HEK293T (cell line): ENCODE data around the gene TRPM2.

Experiments used
- CTCF ChIA-PET: fragments of 350-600 bp; formaldehyde crosslinking; extraction: SDS; loops from one replicate; lab custom pipeline; 2021; ENCODE audit warnings: antibody characterized with exemption, inconsistent platforms; lab: Yijun Ruan, JAX
- POLR2A ChIA-PET: fragments of 350-600 bp; formaldehyde crosslinking; extraction: SDS; loops from one replicate; lab custom pipeline; 2020; ENCODE audit warnings: antibody characterized with exemption, inconsistent platforms; lab: Yijun Ruan, JAX
- DNase-seq: peaks from one replicate; pipeline ENCODE4 v3.0.0; 2012; ENCODE audit warnings: mixed read lengths; ENCODE audit errors: extremely low spot score
- ARNT ChIP-seq: fragments of 450-650 bp; IDR thresholded peaks from 2 replicates; pipeline ENCODE4 v1.6.1; 2017; ENCODE audit warnings: mild to moderate bottlenecking
- BHLHE40 ChIP-seq: fragments of 450-650 bp; IDR thresholded peaks from 2 replicates; pipeline ENCODE4 v1.6.1; 2016; ENCODE audit warnings: mild to moderate bottlenecking, moderate library complexity, borderline replicate concordance
- CTBP1 ChIP-seq: fragments of 450-650 bp; IDR thresholded peaks from 2 replicates; pipeline ENCODE4 v1.6.1; 2016; ENCODE audit warnings: borderline replicate concordance
- ELF4 ChIP-seq: fragments of 450-650 bp; IDR thresholded peaks from 2 replicates; pipeline ENCODE4 v1.6.1; 2017; ENCODE audit warnings: antibody characterized with exemption
- FOXA1 ChIP-seq: fragments of 450-650 bp; IDR thresholded peaks from 2 replicates; pipeline ENCODE4 v1.6.1; 2016; ENCODE audit warnings: mild to moderate bottlenecking
- FOXK2 ChIP-seq: fragments of 450-650 bp; IDR thresholded peaks from 2 replicates; pipeline ENCODE4 v1.6.1; 2016; ENCODE audit warnings: mild to moderate bottlenecking
- FOXM1 ChIP-seq: fragments of 450-650 bp; IDR thresholded peaks from 2 replicates; pipeline ENCODE4 v1.6.1; 2017; ENCODE audit warnings: mild to moderate bottlenecking, borderline replicate concordance
- HDGF ChIP-seq: fragments of 450-650 bp; IDR thresholded peaks from 2 replicates; pipeline ENCODE4 v1.6.1; 2017; ENCODE audit warnings: antibody characterized with exemption, borderline replicate concordance
- L3MBTL2 ChIP-seq: fragments of 450-650 bp; conservative IDR thresholded peaks from 2 replicates; pipeline ENCODE4 v1.6.1; 2016; ENCODE audit warnings: mild to moderate bottlenecking
- LEF1 ChIP-seq: fragments of 450-650 bp; IDR thresholded peaks from 2 replicates; pipeline ENCODE4 v1.6.1; 2017; ENCODE audit warnings: mild to moderate bottlenecking, borderline replicate concordance
- NFRKB ChIP-seq: fragments of 450-650 bp; IDR thresholded peaks from 2 replicates; pipeline ENCODE4 v1.6.1; 2016; ENCODE audit warnings: mild to moderate bottlenecking, moderate library complexity
- PKNOX1 ChIP-seq: fragments of 450-650 bp; IDR thresholded peaks from 2 replicates; pipeline ENCODE4 v1.6.1; 2016
- SP1 ChIP-seq: fragments of 450-650 bp; IDR thresholded peaks from 2 replicates; pipeline ENCODE4 v1.6.1; 2017
- SUZ12 ChIP-seq: fragments of 450-650 bp; IDR thresholded peaks from 2 replicates; pipeline ENCODE4 v1.6.1; 2016; ENCODE audit warnings: mild to moderate bottlenecking
- TARDBP ChIP-seq: fragments of 450-650 bp; IDR thresholded peaks from 2 replicates; pipeline ENCODE4 v1.6.1; 2016
- ZNF384 ChIP-seq: fragments of 450-650 bp; IDR thresholded peaks from 2 replicates; pipeline ENCODE4 v1.6.1; 2016

TRPM2 gene

GRCh38 chr21:44377922-44378645, 24.7 kb downstream of the TRPM2 start:
- CTCF ChIA-PET, result no interaction called here
- TF ChIP-seq NFRKB, result no peak
- no peak for TF ChIP-seq FOXM1
- TF ChIP-seq ARNT, result no peak
- no peak for TF ChIP-seq ELF4
- no peak for TF ChIP-seq L3MBTL2
- no peak for TF ChIP-seq ZNF384
- no peak for TF ChIP-seq CTBP1
- TF ChIP-seq SUZ12, result no peak
- no peak for TF ChIP-seq BHLHE40
- no peak for TF ChIP-seq TARDBP
- TF ChIP-seq HDGF, result no peak
- no peak for TF ChIP-seq LEF1
- DNase-seq, result no peak
- POLR2A ChIA-PET, result no interaction called here

- no peak for TF ChIP-seq PKNOX1
- TF ChIP-seq FOXA1, result no peak
- no peak for TF ChIP-seq FOXM1
- TF ChIP-seq HDGF, result no peak
- TF ChIP-seq SUZ12, result no peak
- no peak for TF ChIP-seq BHLHE40
- no peak for TF ChIP-seq LEF1
- POLR2A ChIA-PET, result no interaction called here
- CTCF ChIA-PET, result no interaction called here
- no peak for DNase-seq
These were observed 25.5 kb downstream of the TRPM2 start for GRCh38 chr21:44378646-44379514.

GRCh38 chr21:44379515-44379848, 26.1 kb downstream of the TRPM2 start:
- DNase-seq, result no peak
- CTCF ChIA-PET, result no interaction called here

GRCh38 chr21:44379991-44380865, 26.8 kb downstream of the TRPM2 start:
- TF ChIP-seq ZNF384 (no peak), HDGF (no peak), FOXM1 (no peak), ARNT (no peak), FOXK2 (no peak), PKNOX1 (no peak), L3MBTL2 (no peak), LEF1 (no peak), TARDBP (no peak), ELF4 (no peak), CTBP1 (no peak), SUZ12 (no peak), FOXA1 (no peak), NFRKB (no peak), SP1 (no peak), BHLHE40 (no peak)
- ChIA-PET CTCF (no interaction called here), POLR2A (no interaction called here)
- no peak for DNase-seq

More at GRCh38 chr21:44379515-44379848, 26.1 kb downstream of the TRPM2 start:
- POLR2A ChIA-PET, result no interaction called here
- TF ChIP-seq NFRKB (no peak), ELF4 (no peak), CTBP1 (no peak), SUZ12 (no peak), ARNT (no peak), FOXM1 (no peak), ZNF384 (no peak), BHLHE40 (no peak), TARDBP (no peak), HDGF (no peak), L3MBTL2 (no peak), FOXK2 (no peak), PKNOX1 (no peak), LEF1 (no peak), FOXA1 (no peak), SP1 (no peak)

- ChIA-PET POLR2A (no interaction called here), CTCF (no interaction called here)
- DNase-seq, result no peak
- TF ChIP-seq LEF1, result no peak
- no peak for TF ChIP-seq HDGF
- no peak for TF ChIP-seq L3MBTL2
- TF ChIP-seq ZNF384, result no peak
- no peak for TF ChIP-seq CTBP1
- TF ChIP-seq ARNT, result no peak
- TF ChIP-seq FOXK2, result no peak
These were observed 27.5 kb downstream of the TRPM2 start for GRCh38 chr21:44380876-44381275.
